ENCODE results near the gene IGSF3. TPM values are rescaled to one million over a fixed set of nuclear protein-coding genes. Genes with fewer than 3 reads are reported as not detected.

Gene IGSF3
- total RNA-seq, 4 donors from 2014 or later: 2.5 to 14.3 (median 8.5) TPM

DNA sequence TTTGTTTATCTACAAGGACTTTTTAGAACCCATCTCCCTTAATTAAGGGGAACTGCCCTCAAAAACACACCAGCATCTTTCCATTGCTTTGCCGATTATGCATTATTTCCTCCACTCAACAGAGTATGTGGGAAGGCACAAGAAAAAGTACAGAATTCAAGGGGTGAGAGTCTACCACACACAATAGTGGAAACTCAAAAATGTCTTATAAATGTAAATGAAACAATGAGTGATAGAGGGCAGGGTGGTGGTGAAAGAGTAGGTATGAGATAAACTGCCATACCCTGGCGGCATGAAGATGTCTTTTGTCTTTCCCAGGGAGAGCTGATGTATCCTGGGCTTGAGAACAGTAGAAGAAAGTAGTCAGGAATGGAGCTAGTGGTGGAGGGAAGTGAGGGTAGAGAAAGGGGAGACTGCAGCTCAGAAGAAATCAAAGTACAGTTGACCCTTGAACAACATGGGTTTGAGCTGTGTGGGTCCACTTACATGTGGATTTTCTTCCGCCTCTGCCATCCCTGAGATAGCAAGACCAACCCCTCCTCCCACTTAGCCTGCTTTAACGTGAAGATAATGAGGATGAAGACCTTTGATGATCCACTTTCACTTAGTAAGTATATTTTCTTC lies 121.1 kb downstream of the IGSF3 start:
- H3K9me3 ChIP-seq: no peaks in the 10 kb centered on the region
- no peak for DNase-seq (ENCODE audit: extremely low spot score)
- no peaks in the 10 kb centered on the region for H3K27me3 ChIP-seq
- H3K4me3 ChIP-seq: no peak overlapping the region
- 91% methylated on average over 4 of the region's 4 CpGs for WGBS
- H3K4me1 ChIP-seq: no peaks in the 10 kb centered on the region
- TF ChIP-seq POLR2A (IDR thresholded peaks at IDR 0.05; ENCODE audit: low read depth) (no peak), POLR2AphosphoS5 (IDR thresholded peaks at IDR 0.05) (no peak), EP300 (IDR thresholded peaks at IDR 0.05) (no peak)
- TF ChIP-seq, protein P1, sequence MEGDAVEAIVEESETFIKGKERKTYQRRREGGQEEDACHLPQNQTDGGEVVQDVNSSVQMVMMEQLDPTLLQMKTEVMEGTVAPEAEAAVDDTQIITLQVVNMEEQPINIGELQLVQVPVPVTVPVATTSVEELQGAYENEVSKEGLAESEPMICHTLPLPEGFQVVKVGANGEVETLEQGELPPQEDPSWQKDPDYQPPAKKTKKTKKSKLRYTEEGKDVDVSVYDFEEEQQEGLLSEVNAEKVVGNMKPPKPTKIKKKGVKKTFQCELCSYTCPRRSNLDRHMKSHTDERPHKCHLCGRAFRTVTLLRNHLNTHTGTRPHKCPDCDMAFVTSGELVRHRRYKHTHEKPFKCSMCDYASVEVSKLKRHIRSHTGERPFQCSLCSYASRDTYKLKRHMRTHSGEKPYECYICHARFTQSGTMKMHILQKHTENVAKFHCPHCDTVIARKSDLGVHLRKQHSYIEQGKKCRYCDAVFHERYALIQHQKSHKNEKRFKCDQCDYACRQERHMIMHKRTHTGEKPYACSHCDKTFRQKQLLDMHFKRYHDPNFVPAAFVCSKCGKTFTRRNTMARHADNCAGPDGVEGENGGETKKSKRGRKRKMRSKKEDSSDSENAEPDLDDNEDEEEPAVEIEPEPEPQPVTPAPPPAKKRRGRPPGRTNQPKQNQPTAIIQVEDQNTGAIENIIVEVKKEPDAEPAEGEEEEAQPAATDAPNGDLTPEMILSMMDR (IDR thresholded peaks at IDR 0.05): no peak
- intact Hi-C loops (cut with DNase I): no loop called here
- H3K27ac ChIP-seq (replicated peaks in 1 of 4): no peak overlapping the region
- peaks cover 11 to 34% (median 26%) of the 10 kb centered on the region in 4 donors for H3K36me3 ChIP-seq

DNA sequence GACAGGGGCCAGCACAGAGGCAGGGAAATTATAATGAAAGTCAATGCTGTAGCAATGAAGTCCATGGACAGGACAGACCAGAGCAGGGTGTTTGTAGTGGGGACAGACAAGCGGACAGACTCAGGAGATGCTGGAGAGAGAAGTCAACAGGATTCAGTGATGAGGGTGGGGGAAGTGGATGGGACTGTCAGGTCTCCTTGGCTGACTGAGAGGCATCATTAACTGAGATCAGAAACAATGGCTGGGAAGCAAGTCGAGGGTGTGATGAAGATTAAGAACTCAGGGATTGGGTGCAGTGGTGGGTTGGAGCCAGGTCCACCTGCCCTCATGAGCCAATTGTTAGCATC lies 122.2 kb downstream of the IGSF3 start:
- TF ChIP-seq EP300 (IDR thresholded peaks at IDR 0.05) (no peak), POLR2AphosphoS5 (IDR thresholded peaks at IDR 0.05) (no peak), POLR2A (IDR thresholded peaks at IDR 0.05; ENCODE audit: low read depth) (no peak)
- TF ChIP-seq, protein P1 (IDR thresholded peaks at IDR 0.05): no peak
- no peaks in the 10 kb centered on the region for H3K4me1 ChIP-seq
- H3K9me3 ChIP-seq: no peaks in the 10 kb centered on the region
- 100% methylated on average over 2 of the region's 2 CpGs for WGBS
- no peak for DNase-seq (ENCODE audit: extremely low spot score)
- H3K4me3 ChIP-seq: no peak overlapping the region
- intact Hi-C loops (cut with DNase I): no loop called here
- H3K36me3 ChIP-seq: peaks cover 11 to 45% (median 26%) of the 10 kb centered on the region in 4 donors
- H3K27ac ChIP-seq (replicated peaks in 1 of 4): no peak overlapping the region
- no peaks in the 10 kb centered on the region for H3K27me3 ChIP-seq

DNA sequence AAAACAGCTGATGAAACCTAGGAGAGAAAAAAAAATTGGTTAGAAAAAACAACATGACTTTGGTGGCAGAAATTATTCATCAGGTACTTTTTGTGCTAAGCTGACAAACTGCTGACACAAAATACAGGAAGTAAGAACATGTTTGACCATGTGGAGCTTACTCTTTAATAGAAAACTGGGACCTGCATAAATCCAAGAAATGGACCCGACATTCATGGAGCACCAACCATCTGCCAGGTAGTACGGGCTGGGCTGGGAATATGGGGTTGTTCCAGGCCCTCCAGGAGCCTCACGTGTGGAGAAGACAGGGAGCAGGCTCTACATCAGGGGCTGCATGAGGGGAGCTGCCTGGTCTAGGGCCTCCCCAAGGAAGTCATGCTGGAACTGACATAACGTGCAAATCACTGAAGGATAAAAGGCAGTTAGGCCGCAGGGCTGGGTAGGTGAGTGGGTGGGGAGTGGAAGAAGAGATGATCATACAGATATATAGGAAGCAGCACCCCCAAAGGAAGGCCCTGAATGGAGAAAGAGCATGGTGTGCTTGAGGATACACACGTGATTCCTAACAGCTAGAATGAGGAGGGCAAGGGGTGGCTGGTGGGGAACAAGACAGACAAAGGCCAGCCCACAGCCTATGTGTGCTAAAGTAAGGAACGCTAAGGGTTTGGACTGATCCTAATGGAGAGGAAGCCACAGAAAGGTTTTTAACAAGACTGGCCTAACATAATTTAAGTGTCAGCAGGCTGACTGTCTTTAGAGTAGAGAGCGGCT lies 122.8 kb downstream of the IGSF3 start:
- Histone ChIP-seq H3K9me3 (no peaks in the 10 kb centered on the region), H3K27me3 (no peaks in the 10 kb centered on the region), H3K36me3 (peaks cover 11 to 45% (median 26%) of the 10 kb centered on the region in 4 donors), H3K4me3 (no peak overlapping the region), H3K4me1 (no peaks in the 10 kb centered on the region), H3K27ac (replicated peaks in 1 of 4) (no peak overlapping the region)
- intact Hi-C loops (cut with DNase I): no loop called here
- WGBS: 96% methylated on average over 8 of the region's 8 CpGs
- TF ChIP-seq POLR2AphosphoS5 (IDR thresholded peaks at IDR 0.05): no peak
- TF ChIP-seq EP300 (IDR thresholded peaks at IDR 0.05): no peak
- no peak for TF ChIP-seq POLR2A (IDR thresholded peaks at IDR 0.05; ENCODE audit: low read depth)
- TF ChIP-seq, protein P1 (IDR thresholded peaks at IDR 0.05): no peak
- DNase-seq (ENCODE audit: extremely low spot score): no peak

DNA sequence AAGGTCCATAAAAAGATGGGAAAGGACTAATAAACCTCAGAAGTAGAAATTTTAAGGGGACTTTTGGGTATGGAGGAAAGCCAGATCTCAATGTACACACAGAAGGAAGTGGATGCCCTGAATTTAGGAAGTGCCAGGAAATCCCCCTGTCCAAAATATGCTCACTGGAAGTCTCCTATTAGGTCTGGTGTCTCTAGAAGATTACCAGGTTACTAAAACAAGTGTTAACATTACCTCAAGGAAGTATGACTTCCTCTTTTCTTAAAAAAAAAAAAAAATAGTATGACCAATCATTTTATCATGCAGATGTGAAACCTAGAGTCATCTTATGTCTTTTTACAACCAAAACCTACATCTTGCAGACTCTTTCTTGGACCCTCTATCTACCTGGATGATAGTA lies 127.4 kb downstream of the IGSF3 start:
- peaks cover 17 to 66% (median 45%) of the 10 kb centered on the region in 4 donors for H3K36me3 ChIP-seq
- no peaks in the 10 kb centered on the region for H3K4me1 ChIP-seq
- H3K27me3 ChIP-seq: no peaks in the 10 kb centered on the region
- TF ChIP-seq, protein P1 (IDR thresholded peaks at IDR 0.05): no peak
- TF ChIP-seq POLR2A (IDR thresholded peaks at IDR 0.05; ENCODE audit: low read depth): no peak
- TF ChIP-seq POLR2AphosphoS5 (IDR thresholded peaks at IDR 0.05): no peak
- no peak for DNase-seq (ENCODE audit: extremely low spot score)
- intact Hi-C loops (cut with DNase I): no loop called here
- no peak overlapping the region for H3K27ac ChIP-seq (replicated peaks in 1 of 4)
- no peak overlapping the region for H3K4me3 ChIP-seq
- H3K9me3 ChIP-seq: no peaks in the 10 kb centered on the region
